AG20443 (cell line): ENCODE results near the gene NKIRAS2.

ENCODE experiments used
- DNase-seq: peaks from one replicate; pipeline ENCODE4 v3.0.0; 2012; ENCODE audit warnings: low spot score, mixed read lengths

The NKIRAS2 gene

DNA sequence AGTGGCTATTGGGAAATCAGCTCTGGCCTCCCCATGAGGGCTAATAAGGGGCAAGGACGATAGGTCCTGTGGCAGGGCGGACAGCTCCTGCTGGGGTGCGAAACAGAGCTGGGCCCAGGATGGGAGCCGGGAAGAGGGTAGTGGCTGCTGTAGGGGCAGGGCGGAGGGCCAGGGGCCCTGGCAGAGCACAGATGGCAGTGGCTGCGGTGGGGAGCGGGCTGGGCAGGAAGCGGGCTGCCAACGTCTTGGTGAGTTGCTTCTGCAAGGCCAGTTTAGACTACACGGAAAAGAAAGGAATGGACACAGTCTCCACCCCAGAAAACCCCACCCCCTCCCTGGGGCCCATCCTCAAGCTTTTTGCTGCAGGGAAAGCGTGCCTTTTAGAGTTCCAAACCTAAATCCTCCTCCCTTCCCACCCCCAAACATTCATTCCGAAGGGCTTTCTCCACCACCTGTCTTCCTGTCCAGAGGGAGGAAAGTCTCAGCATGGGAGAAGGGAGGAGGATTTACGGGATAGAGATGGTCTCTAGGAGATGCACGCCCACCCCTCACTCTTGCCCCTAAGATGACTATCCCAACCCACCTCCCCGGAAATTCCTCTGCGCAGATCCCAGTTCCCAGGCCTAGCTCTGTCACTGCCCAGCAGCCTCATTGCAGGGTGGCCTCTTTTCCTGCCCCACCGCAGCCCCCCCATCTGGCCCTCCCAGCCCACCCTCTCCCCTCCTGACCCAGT is 7.1 kb downstream of the NKIRAS2 start:
- no peak for DNase-seq

DNA sequence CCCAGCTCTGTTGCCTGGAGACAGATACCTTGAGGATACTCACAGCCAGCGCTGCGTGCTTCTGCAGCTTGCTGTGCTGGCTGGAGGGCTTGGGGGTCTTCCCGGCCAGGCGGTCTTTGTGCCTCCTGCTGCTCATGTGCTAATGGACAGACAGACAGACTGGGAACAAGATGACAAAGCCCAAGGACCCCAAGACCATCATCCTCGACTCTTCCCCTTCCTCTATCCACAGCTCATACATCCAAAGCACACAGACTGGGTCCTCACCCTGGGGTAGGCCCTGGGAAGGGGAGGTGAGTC is 7.7 kb downstream of the NKIRAS2 start:
- DNase-seq, result no peak

DNA sequence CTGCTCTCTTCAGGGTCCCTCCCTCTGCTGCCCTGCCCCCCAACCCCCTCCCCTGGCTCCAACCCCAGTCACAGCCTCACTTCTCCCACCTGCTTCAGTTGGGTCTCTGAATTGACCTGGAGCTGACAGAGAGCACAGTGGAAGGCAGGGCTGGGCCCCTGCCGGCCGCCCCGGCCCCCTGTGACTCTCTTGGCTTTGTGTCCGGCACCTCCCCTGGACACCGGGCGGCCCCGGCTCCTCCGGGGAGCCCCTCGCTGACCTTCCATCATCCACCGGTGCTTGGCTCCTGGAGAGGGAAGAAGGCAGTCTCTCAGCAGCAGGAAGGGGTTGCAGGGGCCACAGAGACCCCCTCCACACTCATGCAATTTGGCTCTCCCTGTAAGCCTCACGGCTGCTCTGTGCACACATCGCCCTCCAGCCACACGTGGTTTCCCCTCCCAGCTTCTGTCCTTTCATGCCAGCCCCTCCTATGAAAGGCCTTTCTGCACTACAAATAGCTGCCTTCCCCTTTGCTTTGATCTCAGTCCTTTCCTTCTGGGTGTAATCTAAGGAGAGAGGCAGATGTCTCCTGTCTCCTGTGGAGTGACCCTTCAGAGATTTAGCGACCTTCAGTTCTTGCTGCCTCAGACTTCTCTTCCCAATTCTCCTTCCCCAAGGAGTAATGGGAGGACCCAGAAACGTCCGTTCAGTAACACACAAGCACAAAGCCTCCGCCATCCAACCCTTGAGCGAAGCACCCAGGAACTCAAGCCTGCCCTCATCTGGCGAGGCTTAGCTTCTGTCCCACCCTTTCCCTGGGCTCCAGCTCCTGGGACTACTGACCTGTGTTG is 8.3 kb downstream of the NKIRAS2 start:
- DNase-seq, result no peak

- DNase-seq, result no peak
Measured at GRCh38 chr17:42028791-42029127, 8.9 kb downstream of the NKIRAS2 start.

DNA sequence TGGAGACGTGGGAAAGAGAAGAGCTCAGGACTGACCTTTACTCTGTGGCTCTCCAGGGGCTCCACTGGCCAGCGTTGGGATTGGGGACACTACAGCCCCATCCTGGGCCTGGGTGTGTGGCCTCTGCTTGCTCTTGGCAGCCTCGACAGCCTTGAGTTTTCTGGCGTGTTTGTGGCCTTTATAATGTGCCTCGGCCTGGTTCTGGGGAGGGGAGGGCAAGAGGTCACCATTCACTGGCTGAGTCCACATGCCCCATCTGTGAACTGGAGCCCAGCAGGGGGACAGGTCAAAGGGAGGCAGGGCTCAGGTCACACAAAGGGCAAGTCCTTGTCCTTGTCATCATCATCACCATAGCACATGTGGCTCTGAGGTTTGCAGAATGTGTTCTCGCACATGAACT is 11.7 kb downstream of the NKIRAS2 start:
- no peak for DNase-seq

- DNase-seq, result no peak
Measured at GRCh38 chr17:42034059-42034458, 14.2 kb downstream of the NKIRAS2 start.

GRCh38 chr17:42038221-42038973 is 18.5 kb downstream of the NKIRAS2 start:
- no peak for DNase-seq

- DNase-seq, result peak; percentile 58
Measured at GRCh38 chr17:42039794-42040763, 20.2 kb downstream of the NKIRAS2 start.

- DNase-seq, result no peak
Measured at GRCh38 chr17:42040818-42041217, 20.9 kb downstream of the NKIRAS2 start.

DNA sequence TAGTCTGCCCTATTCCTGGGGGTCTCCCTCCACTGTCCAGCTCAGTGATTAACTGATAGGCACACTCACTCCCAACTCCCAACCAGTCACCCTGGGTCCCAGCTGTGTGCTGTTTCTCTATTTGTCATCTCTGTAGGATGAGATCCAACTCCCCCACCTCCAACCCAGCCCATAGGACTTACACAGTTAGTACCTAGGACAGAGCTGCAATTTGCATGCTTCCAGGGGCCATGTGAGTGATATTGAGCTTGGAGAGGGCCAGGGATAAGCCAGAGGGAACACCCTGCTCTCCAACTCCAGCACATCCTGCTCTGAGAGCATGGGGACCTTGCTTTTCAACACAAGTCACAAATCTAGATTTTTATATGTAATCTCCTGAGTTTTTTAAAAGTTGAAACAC is 21.7 kb downstream of the NKIRAS2 start:
- DNase-seq, result no peak

DNA sequence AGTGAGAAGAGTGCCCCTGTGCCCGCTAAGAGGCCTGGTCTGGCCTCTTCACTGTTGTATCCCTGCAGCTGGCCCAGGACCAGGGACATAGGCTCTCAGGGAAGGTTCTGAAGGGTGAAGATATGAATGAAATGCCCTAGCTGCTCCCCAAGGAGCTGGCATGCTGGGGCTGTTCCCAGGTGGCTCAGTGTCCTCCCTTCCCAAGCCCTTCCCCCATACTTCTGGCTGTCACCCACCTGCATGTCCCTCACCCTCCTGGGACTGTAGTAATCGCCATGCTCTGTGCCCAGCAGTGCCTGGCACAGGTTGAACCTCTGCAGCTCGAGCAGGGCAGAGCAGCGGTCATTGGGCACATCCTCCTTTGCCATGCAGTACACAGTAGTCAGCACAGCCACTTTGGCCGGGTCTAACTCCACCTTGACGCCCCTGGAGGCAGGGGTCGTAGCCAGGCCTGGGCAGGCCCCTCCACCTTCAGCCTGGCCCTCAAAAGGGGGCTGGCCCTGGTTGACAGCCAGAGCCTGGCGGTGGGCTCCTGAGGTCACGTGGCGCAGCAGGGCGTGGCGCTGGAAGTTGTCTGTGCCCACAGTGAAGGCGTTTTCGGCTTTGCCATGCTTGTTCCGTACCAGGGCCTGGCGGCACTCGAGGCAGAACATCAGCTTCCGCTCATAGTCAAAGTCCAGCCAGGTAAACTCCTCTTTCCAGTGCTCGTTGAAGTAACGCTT is 22.9 kb downstream of the NKIRAS2 start:
- DNase-seq, result no peak

DNA sequence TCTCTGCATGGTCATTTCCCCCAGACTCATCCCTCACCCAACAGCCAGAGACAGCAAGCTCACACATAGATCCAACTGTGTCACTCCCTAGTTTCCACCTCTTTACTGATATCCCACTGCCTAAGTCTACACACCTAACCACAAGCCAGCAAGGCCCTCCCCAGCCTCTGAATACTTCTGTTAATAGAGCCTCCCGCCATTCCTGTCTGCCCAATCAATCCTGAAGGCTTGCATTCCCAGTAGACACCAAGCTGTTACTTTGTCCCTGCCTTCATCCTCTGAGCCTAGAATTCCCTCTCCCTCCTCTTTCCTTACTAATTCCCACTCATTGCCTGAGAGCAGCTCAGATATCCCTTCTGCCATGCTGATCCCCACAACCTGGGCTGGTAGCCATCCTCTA is 25.8 kb downstream of the NKIRAS2 start:
- no peak for DNase-seq

GRCh38 chr17:42047343-42047742 is 27.5 kb downstream of the NKIRAS2 start:
- no peak for DNase-seq

DNA sequence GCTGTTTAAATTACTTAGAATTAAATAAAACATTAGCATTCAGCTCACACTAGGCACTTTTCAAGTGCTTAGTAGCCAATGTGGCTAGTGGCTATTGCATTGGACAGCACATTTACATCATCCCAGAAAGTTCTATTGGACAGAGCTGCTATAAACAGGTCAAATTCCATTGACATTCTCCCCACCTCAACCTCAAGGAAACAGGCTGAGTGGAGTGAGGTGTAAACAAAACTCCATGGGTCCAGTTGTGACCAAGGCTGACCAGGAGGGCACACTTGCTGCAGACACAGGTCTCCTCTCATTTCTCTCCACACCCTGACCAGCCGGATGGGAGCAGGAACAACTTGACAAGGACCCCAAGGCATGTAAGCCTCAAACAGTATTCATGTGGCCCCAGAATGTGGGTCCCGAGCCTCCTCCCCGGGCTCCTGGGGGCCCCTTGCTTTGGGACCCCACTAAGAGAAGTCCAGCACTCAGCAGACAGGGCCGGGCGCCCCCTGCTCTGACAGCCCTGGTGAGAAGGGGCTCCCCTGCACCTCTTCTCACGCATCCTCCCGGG is 30.0 kb downstream of the NKIRAS2 start:
- no peak for DNase-seq

GRCh38 chr17:42050393-42051012 is 30.6 kb downstream of the NKIRAS2 start, which contains the start of gene C17orf113:
Gene C17orf113 (minus strand): TSS chr17:42050601. CDS start chr17:42043376, 7,225 bp downstream.
- peak; percentile 80 for DNase-seq

- DNase-seq, result no peak
Measured at GRCh38 chr17:42051013-42051400, 31.1 kb downstream of the NKIRAS2 start.

DNA sequence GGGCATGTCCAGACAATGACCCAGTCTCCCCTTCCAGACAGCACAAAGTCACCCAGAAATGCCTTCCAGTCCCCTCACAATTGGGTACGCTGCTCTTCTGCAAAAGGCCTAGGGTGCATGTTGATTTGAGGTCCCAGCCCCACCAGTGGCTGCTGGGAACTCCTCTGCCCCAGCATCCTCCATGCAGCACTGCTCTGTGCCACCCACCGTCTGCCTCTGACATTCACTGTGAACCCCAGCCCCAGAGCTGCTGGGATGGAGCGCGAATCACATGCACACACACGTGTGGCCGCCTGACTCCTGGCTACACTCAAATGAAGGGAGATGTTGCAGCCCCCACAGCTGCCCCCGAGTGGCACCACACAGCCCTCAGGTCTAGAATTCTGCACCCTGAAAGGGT is 31.8 kb downstream of the NKIRAS2 start:
- no peak for DNase-seq

GRCh38 chr17:42052346-42052877 is 32.5 kb downstream of the NKIRAS2 start:
- no peak for DNase-seq

DNA sequence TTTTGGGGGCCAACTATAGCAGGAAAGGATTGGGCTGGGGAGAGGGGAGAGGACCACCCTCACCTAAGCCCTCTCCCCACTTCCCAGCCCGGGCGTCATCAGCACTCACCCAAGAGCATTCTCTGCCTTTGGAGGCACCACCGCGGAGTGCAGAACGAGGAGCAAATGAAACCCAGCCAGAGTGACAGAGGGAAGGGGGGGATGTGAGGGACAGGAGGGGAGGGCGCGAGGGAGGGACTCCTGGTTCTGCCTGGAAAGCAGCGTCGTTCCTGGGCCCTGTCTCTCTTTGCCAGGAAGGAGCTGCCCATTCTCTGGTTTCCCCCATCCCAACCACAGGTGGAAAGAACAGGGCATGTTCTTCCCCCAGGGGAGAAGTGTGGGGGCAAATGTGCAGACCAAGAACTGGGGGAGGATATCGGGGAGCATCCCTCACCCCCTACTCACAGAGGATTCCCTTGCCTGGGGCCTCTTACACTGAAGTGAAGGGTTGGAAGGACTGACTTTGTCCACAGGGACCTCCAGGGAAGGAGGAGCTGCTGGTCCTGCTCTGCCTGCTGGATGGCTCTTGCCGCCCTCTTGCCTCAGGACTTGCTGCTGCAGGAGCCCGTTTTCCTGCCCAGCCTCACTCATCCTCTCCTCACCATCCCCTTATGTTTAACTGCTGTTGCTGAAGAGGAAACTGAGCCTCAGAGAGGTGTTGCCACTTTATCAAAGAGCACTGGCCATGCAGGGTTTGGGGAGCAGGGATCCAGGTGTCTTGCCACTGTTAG is 34.0 kb downstream of the NKIRAS2 start:
- no peak for DNase-seq
